ENCODE measurements around the gene FOXD3.

The FOXD3 gene

GRCh38 chr1:63322114-63322943 lies at the start of gene FOXD3:
FOXD3 (plus strand) TSS chr1:63322567; CDS start chr1:63323059, 492 bp downstream.
- DNase-seq: no peak

- DNase-seq: no peak
Measured at GRCh38 chr1:63272811-63273210, 49.6 kb upstream of the FOXD3 start.

- DNase-seq: no peak
Measured at GRCh38 chr1:63274371-63274770, 48.0 kb upstream of the FOXD3 start.

- no peak for DNase-seq
Measured at GRCh38 chr1:63274979-63275378, 47.4 kb upstream of the FOXD3 start.

GRCh38 chr1:63276624-63277023 lies 45.7 kb upstream of the FOXD3 start:
- no peak for DNase-seq

- no peak for DNase-seq
Measured at GRCh38 chr1:63277195-63278192, 44.9 kb upstream of the FOXD3 start.

GRCh38 chr1:63281753-63282152 lies 40.6 kb upstream of the FOXD3 start:
- DNase-seq: no peak

GRCh38 chr1:63289135-63289534 lies 33.2 kb upstream of the FOXD3 start:
- DNase-seq: no peak

GRCh38 chr1:63294803-63295594 lies 27.4 kb upstream of the FOXD3 start:
- DNase-seq: no peak

GRCh38 chr1:63304410-63304809 lies 18.0 kb upstream of the FOXD3 start:
- no peak for DNase-seq

GRCh38 chr1:63305043-63305442 lies 17.3 kb upstream of the FOXD3 start:
- no peak for DNase-seq

GRCh38 chr1:63307196-63307794 lies 15.1 kb upstream of the FOXD3 start:
- no peak for DNase-seq

- no peak for DNase-seq
Measured at GRCh38 chr1:63316598-63316983, 5.8 kb upstream of the FOXD3 start.

GRCh38 chr1:63316984-63317816 lies 5.2 kb upstream of the FOXD3 start:
- DNase-seq: peak; percentile 31

- no peak for DNase-seq
Measured at GRCh38 chr1:63317817-63318152, 4.6 kb upstream of the FOXD3 start.

- no peak for DNase-seq
Measured at GRCh38 chr1:63318201-63318979, 4.0 kb upstream of the FOXD3 start.

GRCh38 chr1:63319046-63320021 lies 3.0 kb upstream of the FOXD3 start:
- DNase-seq: no peak

GRCh38 chr1:63320022-63320721 lies 2.2 kb upstream of the FOXD3 start:
- DNase-seq: no peak
